Measurements from ENCODE around the gene PIGU.
"Not testable (repeated sequence)": the region's sequence is repeated elsewhere in the genome, so short reads cannot be mapped to it uniquely, and the experiment has no call there.

DNA sequence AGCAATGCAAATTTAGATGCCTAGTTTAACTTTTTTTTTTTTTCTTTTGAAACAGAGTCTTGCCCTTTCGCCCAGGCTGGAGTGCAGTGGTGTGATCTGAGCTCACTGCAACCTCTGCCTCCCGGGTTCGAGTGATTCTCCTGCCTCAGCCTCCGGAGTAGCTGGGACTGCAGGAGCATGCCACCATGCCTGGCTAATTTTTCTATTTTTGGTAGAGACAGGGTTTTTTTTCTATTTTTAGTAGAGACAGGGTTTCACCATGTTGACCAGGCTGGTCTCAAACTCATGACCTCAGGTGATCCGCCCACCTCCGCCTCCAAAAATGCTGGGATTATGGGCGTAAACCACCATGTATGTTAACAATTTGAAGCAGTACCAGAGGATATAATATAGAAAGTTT is 158.0 kb downstream of the PIGU start:
- TF ChIP-seq, protein P1, sequence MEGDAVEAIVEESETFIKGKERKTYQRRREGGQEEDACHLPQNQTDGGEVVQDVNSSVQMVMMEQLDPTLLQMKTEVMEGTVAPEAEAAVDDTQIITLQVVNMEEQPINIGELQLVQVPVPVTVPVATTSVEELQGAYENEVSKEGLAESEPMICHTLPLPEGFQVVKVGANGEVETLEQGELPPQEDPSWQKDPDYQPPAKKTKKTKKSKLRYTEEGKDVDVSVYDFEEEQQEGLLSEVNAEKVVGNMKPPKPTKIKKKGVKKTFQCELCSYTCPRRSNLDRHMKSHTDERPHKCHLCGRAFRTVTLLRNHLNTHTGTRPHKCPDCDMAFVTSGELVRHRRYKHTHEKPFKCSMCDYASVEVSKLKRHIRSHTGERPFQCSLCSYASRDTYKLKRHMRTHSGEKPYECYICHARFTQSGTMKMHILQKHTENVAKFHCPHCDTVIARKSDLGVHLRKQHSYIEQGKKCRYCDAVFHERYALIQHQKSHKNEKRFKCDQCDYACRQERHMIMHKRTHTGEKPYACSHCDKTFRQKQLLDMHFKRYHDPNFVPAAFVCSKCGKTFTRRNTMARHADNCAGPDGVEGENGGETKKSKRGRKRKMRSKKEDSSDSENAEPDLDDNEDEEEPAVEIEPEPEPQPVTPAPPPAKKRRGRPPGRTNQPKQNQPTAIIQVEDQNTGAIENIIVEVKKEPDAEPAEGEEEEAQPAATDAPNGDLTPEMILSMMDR (IDR thresholded peaks at IDR 0.05), result not testable (repeated sequence)
- TF ChIP-seq EZH2 (IDR thresholded peaks at IDR 0.05), result not testable (repeated sequence)
